HUDEP-2 (cell line): ENCODE measurements around the gene SMPDL3B.
"Not testable (repeated sequence)": the region's sequence is repeated elsewhere in the genome, so short reads cannot be mapped to it uniquely, and the experiment has no call there.

ENCODE experiments used
- DNase-seq, 76 experiments: peaks; one replicate each; lab custom pipeline; 2025; ENCODE audit not compliant: unreplicated experiment in 76 of 76; lab: John Stamatoyannopoulos, UW

Gene SMPDL3B

GRCh38 chr1:27967884-27968466 lies 33.2 kb downstream of the SMPDL3B start:
- no peak for DNase-seq

- no peak for DNase-seq
Observed at GRCh38 chr1:27968692-27969091, 33.9 kb downstream of the SMPDL3B start.

- DNase-seq: no peak
Observed at GRCh38 chr1:27970401-27970800, 35.6 kb downstream of the SMPDL3B start.

- no peak for DNase-seq
Observed at GRCh38 chr1:27971674-27972073, 36.9 kb downstream of the SMPDL3B start.

GRCh38 chr1:27972141-27972540 lies 37.3 kb downstream of the SMPDL3B start:
- no peak for DNase-seq

- DNase-seq: no peak
Observed at GRCh38 chr1:27973771-27974416, 39.1 kb downstream of the SMPDL3B start.

- no peak for DNase-seq
Observed at GRCh38 chr1:27974417-27974781, 39.6 kb downstream of the SMPDL3B start.

GRCh38 chr1:27979151-27979858 lies 44.5 kb downstream of the SMPDL3B start:
- DNase-seq: peak in 34 of 76 experiments; percentile 7 to 75 (median 42)

GRCh38 chr1:27979859-27980201 lies 45.0 kb downstream of the SMPDL3B start:
- DNase-seq: no peak

- DNase-seq: no peak
Observed at GRCh38 chr1:27980216-27980845, 45.5 kb downstream of the SMPDL3B start.

- DNase-seq: no peak
Observed at GRCh38 chr1:27981145-27981544, 46.3 kb downstream of the SMPDL3B start.

- DNase-seq: no peak
Observed at GRCh38 chr1:27990920-27991537, 56.2 kb downstream of the SMPDL3B start.

GRCh38 chr1:27992276-27992675 lies 57.5 kb downstream of the SMPDL3B start:
- DNase-seq: no peak

GRCh38 chr1:27993241-27993640 lies 58.4 kb downstream of the SMPDL3B start:
- DNase-seq: no peak

- no peak for DNase-seq
Observed at GRCh38 chr1:27994060-27994459, 59.3 kb downstream of the SMPDL3B start.

- DNase-seq: not testable (repeated sequence)
Observed at GRCh38 chr1:27994526-27994925, 59.7 kb downstream of the SMPDL3B start.

GRCh38 chr1:27999055-27999454 lies 64.3 kb downstream of the SMPDL3B start:
- no peak for DNase-seq

GRCh38 chr1:28002600-28002999 lies 67.8 kb downstream of the SMPDL3B start:
- DNase-seq: no peak

GRCh38 chr1:28003117-28003516 lies 68.3 kb downstream of the SMPDL3B start:
- DNase-seq: not testable (repeated sequence)
